Gastrocnemius medialis (tissue), 4 donors: ENCODE measurements around the gene CCDC158. TPM values are rescaled to one million over a fixed set of nuclear protein-coding genes. Genes with fewer than 3 reads are reported as not detected.

Source experiments
- ATAC-seq, 2 donors: fragments of 150-250 bp; one replicate each; pipeline ENCODE4 v1.9.1; 2016
- DNase-seq, 2 donors: peaks; one replicate each; pipeline ENCODE4 v3.0.0-alpha.2; 2019
- H3K27ac ChIP-seq, 4 donors: fragments of 200-600 bp; sonication (generic); 1 replicate in 1 of 4; 2 replicates in 3 of 4; pipeline ENCODE4 v1.5.1; 2016 to 2018; ENCODE audit warnings: mild to moderate bottlenecking in 2 of 4, moderate library complexity in 1 of 4
- H3K27me3 ChIP-seq, 3 donors: fragments of 200-600 bp; sonication (generic) in 2 of 3; 1 replicate in 1 of 3; 2 replicates in 2 of 3; pipeline versions ENCODE4 v1.5.1 to v1.6.0; 2016 to 2019; ENCODE audit warnings: mild to moderate bottlenecking in 1 of 3, moderate library complexity in 1 of 3
- H3K36me3 ChIP-seq, 2 donors: fragments of 200-600 bp; sonication (generic) in 1 of 2; one replicate each; pipeline ENCODE4 v1.5.1; 2017 to 2018
- H3K4me1 ChIP-seq, 2 donors: fragments of 200-600 bp; sonication (generic) in 1 of 2; one replicate each; pipeline ENCODE4 v1.5.1; 2016 to 2017; ENCODE audit warnings: mild to moderate bottlenecking in 2 of 2
- H3K4me3 ChIP-seq, 4 donors: fragments of 200-600 bp; sonication (generic) in 3 of 4; 1 replicate in 1 of 4; 2 replicates in 3 of 4; pipeline ENCODE4 v1.5.1; 2016 to 2019; ENCODE audit warnings: mild to moderate bottlenecking in 2 of 4
- H3K9me3 ChIP-seq, 3 donors: fragments of 200-600 bp; sonication (generic) in 2 of 3; 1 replicate in 1 of 3; 2 replicates in 2 of 3; pipeline ENCODE4 v1.5.1; 2016 to 2019
- CTCF ChIP-seq, 5 experiments: fragments of 450-650 bp in 3 of 5; fragments of 200-600 bp in 2 of 5; sonication (generic) in 2 of 5; IDR thresholded peaks in 4 of 5; conservative IDR thresholded peaks in 1 of 5; 1 replicate in 4 of 5; 2 replicates in 1 of 5; pipeline ENCODE4 v1.5.1; 2016 to 2019; ENCODE audit warnings: antibody characterized with exemption in 5 of 5, mild to moderate bottlenecking in 3 of 5, moderate library complexity in 3 of 5
- POLR2A ChIP-seq, 2 donors: fragments of 450-650 bp; IDR thresholded peaks; one replicate each; pipeline ENCODE4 v1.6.1; 2017; ENCODE audit warnings: antibody characterized with exemption in 2 of 2, mild to moderate bottlenecking in 2 of 2, moderate library complexity in 2 of 2
- in situ Hi-C, 4 donors: fragments of 200-750 bp; cut with MboI; loops; one replicate each; pipeline versions ENCODE4 v1.15.0 to v1.8.0; 2017; ENCODE audit warnings: low sequenced_read_pairs in 4 of 4
- intact Hi-C: fragments of 100-400 bp; cut with DNase I; formaldehyde crosslinking; loops from one replicate; pipeline ENCODE4 v1.15.1; 2023; ENCODE audit warnings: low total_unique reads
- total RNA-seq, 4 donors: library from RNA; depleted of rRNA; stranded (reverse); fragments of >200 nt; gene quantifications; one replicate each; pipeline versions ENCODE4 v1.1.0 to v1.2.3, GENCODE V29; 2016

The CCDC158 gene
- total RNA-seq, 4 donors from 2014 or later = not detected

GRCh38 chr4:76453232-76453631 lies 32.3 kb upstream of the CCDC158 start:
- no peak overlapping the region for H3K27ac ChIP-seq
- no peak for DNase-seq
- intact Hi-C loops = no loop called here
- no peaks in the 10 kb centered on the region for H3K27me3 ChIP-seq
- no peak for TF ChIP-seq POLR2A (IDR thresholded peaks at IDR 0.05)
- TF ChIP-seq CTCF (IDR thresholded peaks at IDR 0.05 in 4 of 5, conservative IDR thresholded peaks at IDR 0.05 in 1 of 5) = no peak
- ATAC-seq = no peak
- H3K36me3 ChIP-seq = no peaks in the 10 kb centered on the region
- no peak overlapping the region for H3K4me3 ChIP-seq
- no peaks in the 10 kb centered on the region for H3K9me3 ChIP-seq
- in situ Hi-C loops = no loop called here
- H3K4me1 ChIP-seq = no peaks in the 10 kb centered on the region

- no peak overlapping the region for H3K27ac ChIP-seq
- H3K4me1 ChIP-seq = no peaks in the 10 kb centered on the region
- H3K36me3 ChIP-seq = no peaks in the 10 kb centered on the region
- DNase-seq (no peak), ATAC-seq (no peak)
- no peaks in the 10 kb centered on the region for H3K27me3 ChIP-seq
- no peaks in the 10 kb centered on the region for H3K9me3 ChIP-seq
- no peak for TF ChIP-seq POLR2A (IDR thresholded peaks at IDR 0.05)
- no peak for TF ChIP-seq CTCF (IDR thresholded peaks at IDR 0.05 in 4 of 5, conservative IDR thresholded peaks at IDR 0.05 in 1 of 5)
- in situ Hi-C loops (no loop called here), intact Hi-C loops (no loop called here)
- no peak overlapping the region for H3K4me3 ChIP-seq
These were observed 28.9 kb upstream of the CCDC158 start for GRCh38 chr4:76449833-76450232.

- in situ Hi-C loops = no loop called here
- intact Hi-C loops = no loop called here
- Histone ChIP-seq H3K4me1 (no peaks in the 10 kb centered on the region), H3K27me3 (no peaks in the 10 kb centered on the region), H3K4me3 (no peak overlapping the region), H3K9me3 (no peaks in the 10 kb centered on the region), H3K36me3 (no peaks in the 10 kb centered on the region), H3K27ac (no peak overlapping the region)
- no peak for TF ChIP-seq POLR2A (IDR thresholded peaks at IDR 0.05)
- TF ChIP-seq CTCF (IDR thresholded peaks at IDR 0.05 in 4 of 5, conservative IDR thresholded peaks at IDR 0.05 in 1 of 5) = no peak
- ATAC-seq (no peak), DNase-seq (no peak)
These were observed 28.4 kb upstream of the CCDC158 start for GRCh38 chr4:76449362-76449767.

DNA sequence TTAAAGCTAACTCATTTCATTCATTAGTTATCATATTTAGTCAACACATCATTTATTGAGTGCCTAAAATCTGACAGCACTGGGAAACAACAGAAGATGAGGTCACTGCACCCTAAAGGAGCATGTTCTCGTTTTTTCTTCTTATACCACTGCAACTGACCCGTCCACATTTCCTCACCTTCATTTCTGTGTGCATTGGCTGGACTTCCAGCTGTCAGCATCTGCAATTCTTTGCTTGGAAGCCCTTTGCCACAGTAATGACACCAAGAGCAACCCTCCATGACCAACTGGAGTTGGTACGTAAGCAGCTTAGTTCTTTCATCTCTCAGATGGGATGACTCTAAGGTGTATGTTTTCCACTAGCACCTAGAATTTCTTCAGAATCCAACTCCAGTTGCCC lies 27.3 kb upstream of the CCDC158 start:
- Histone ChIP-seq H3K4me3 (no peak overlapping the region), H3K27me3 (no peaks in the 10 kb centered on the region), H3K27ac (no peak overlapping the region), H3K9me3 (no peaks in the 10 kb centered on the region), H3K4me1 (no peaks in the 10 kb centered on the region), H3K36me3 (no peaks in the 10 kb centered on the region)
- TF ChIP-seq POLR2A (IDR thresholded peaks at IDR 0.05) (no peak), CTCF (IDR thresholded peaks at IDR 0.05 in 4 of 5, conservative IDR thresholded peaks at IDR 0.05 in 1 of 5) (no peak)
- ATAC-seq (no peak), DNase-seq (no peak)
- in situ Hi-C loops (no loop called here), intact Hi-C loops (no loop called here)

GRCh38 chr4:76447393-76447851 lies 26.5 kb upstream of the CCDC158 start:
- ATAC-seq (no peak), DNase-seq (no peak)
- in situ Hi-C loops = no loop called here
- TF ChIP-seq CTCF (IDR thresholded peaks at IDR 0.05 in 4 of 5, conservative IDR thresholded peaks at IDR 0.05 in 1 of 5) (no peak), POLR2A (IDR thresholded peaks at IDR 0.05) (no peak)
- no peak overlapping the region for H3K27ac ChIP-seq
- no peaks in the 10 kb centered on the region for H3K36me3 ChIP-seq
- intact Hi-C loops = no loop called here
- no peak overlapping the region for H3K4me3 ChIP-seq
- no peaks in the 10 kb centered on the region for H3K9me3 ChIP-seq
- no peaks in the 10 kb centered on the region for H3K27me3 ChIP-seq
- H3K4me1 ChIP-seq = no peaks in the 10 kb centered on the region
